Activated CD4-positive, alpha-beta T cell treated with anti-CD3 and anti-CD28 coated beads, Interleukin-2, amount 50 U/mL, for 48 hours (primary cell): ENCODE measurements around the gene MYBL2.
A peak's percentile ranks its signal among the peaks of the same experiment; 100 is the strongest.
"Not testable (repeated sequence)": the region's sequence is repeated elsewhere in the genome, so short reads cannot be mapped to it uniquely, and the experiment has no call there.

ENCODE experiments used
- DNase-seq, 2 experiments: peaks; one replicate each; pipeline ENCODE4 v3.0.0-alpha.2; 2020

The MYBL2 gene

GRCh38 chr20:43752561-43753301 lies 85.8 kb downstream of the MYBL2 start:
- peak; percentile 52 to 69 for DNase-seq

- no peak for DNase-seq
These were observed 88.5 kb downstream of the MYBL2 start for GRCh38 chr20:43755390-43755789.

GRCh38 chr20:43755851-43756250 lies 88.9 kb downstream of the MYBL2 start:
- no peak for DNase-seq

- DNase-seq, result not testable (repeated sequence)
These were observed 91.0 kb downstream of the MYBL2 start for GRCh38 chr20:43757888-43758287.

- DNase-seq, result no peak
These were observed 94.7 kb downstream of the MYBL2 start for GRCh38 chr20:43761386-43762340.

- no peak for DNase-seq
These were observed 96.0 kb downstream of the MYBL2 start for GRCh38 chr20:43762911-43763310.

GRCh38 chr20:43765916-43766315 lies 99.0 kb downstream of the MYBL2 start:
- no peak for DNase-seq
